Measurements from ENCODE around the gene GATAD2A.

GRCh38 chr19:19402656-19403372 lies 2.7 kb upstream of the GATAD2A start:
- TF ChIP-seq CTCF (conservative IDR thresholded peaks at IDR 0.05 in 1 of 2, IDR thresholded peaks at IDR 0.05 in 1 of 2; ENCODE audit: low read depth in 1 of 2, low read length in 2 of 2) (no peak), EZH2 (IDR thresholded peaks at IDR 0.05; ENCODE audit: low read length, missing control alignments) (no peak)

Measured in fibroblast of lung (primary cell).